HCT116 (cell line): ENCODE measurements around the gene UQCC2. TPM values are rescaled to one million over a fixed set of nuclear protein-coding genes. Genes with fewer than 3 reads are reported as not detected.

Experiments used
- ATAC-seq: fragments of 200-7000 bp; cut with Tn5 transposase; 2 replicates; pipeline ENCODE4 v1.9.1; 2020; ENCODE audit warnings: mild to moderate bottlenecking, moderate library complexity
- BruUV-seq: library from RNA; stranded (reverse); fragments of 400-500 nt; replicated peaks from 2 replicates; lab custom pipeline; 2021; lab: Mats Ljungman, UMichigan
- CTCF ChIA-PET: fragments of 300-600 bp; sonication (Branson Sonifier 250); formaldehyde crosslinking; loops from one replicate; lab custom pipeline; 2021; ENCODE audit warnings: antibody characterized with exemption; lab: Charles Lee
- POLR2A ChIA-PET: fragments of 300-600, 350-600 bp; sonication (Branson Sonifier 250); formaldehyde crosslinking; loops from one replicate; lab custom pipeline; 2021; ENCODE audit warnings: antibody characterized with exemption; lab: Charles Lee
- RAD21 ChIA-PET, 2 experiments: fragments of 300-600 bp; sonication (Branson Sonifier 250); formaldehyde crosslinking; loops; one replicate each; lab custom pipeline; 2023; ENCODE audit warnings: low total read pairs in 2 of 2; ENCODE audit not compliant: uncharacterized antibody in 2 of 2, unreplicated experiment in 2 of 2, low non-redundant PET in 1 of 2; lab: Charles Lee
- DNase-seq: peaks from one replicate; pipeline ENCODE4 v3.0.0-alpha.2; 2010; ENCODE audit warnings: low read depth, low spot score
- H2AFZ ChIP-seq: fragments of 200-600 bp; shearing (Covaris generic), sonication (generic); 2 replicates; pipeline ENCODE4 v1.6.1; 2017; ENCODE audit warnings: low read depth, mixed run types, mixed read lengths, antibody characterized with exemption, low read length; ENCODE audit not compliant: poor library complexity, severe bottlenecking
- H3K27ac ChIP-seq: 2 replicates; pipeline ENCODE4 v1.5.1; 2012; ENCODE audit warnings: low read depth, low read length
- H3K27me3 ChIP-seq: fragments of 200-600 bp; sonication (generic); 2 replicates; pipeline ENCODE4 v1.6.1; 2016; ENCODE audit warnings: mixed run types, low read length, mixed read lengths; ENCODE audit not compliant: insufficient read depth
- H3K36me3 ChIP-seq, 2 experiments: fragments of 200-500 bp in 1 of 2; fragments of 200-600 bp in 1 of 2; sonication (Bioruptor generic) in 1 of 2; sonication (generic) in 1 of 2; 2 replicates each; pipeline versions ENCODE4 v1.5.1 to v1.6.1; 2014 to 2016; ENCODE audit warnings: low read length in 2 of 2, inconsistent platforms in 1 of 2, mixed read lengths in 1 of 2, mixed run types in 1 of 2; ENCODE audit not compliant: insufficient read depth in 2 of 2, control insufficient read depth in 1 of 2
- H3K4me1 ChIP-seq, 2 experiments: fragments of 200-600 bp in 1 of 2; sonication (generic) in 1 of 2; 2 replicates each; pipeline versions ENCODE4 v1.5.1 to v1.6.1; 2012 to 2017; ENCODE audit warnings: low read length in 2 of 2, inconsistent platforms in 1 of 2, mild to moderate bottlenecking in 1 of 2, mixed read lengths in 1 of 2, mixed run types in 1 of 2, moderate library complexity in 1 of 2; ENCODE audit not compliant: insufficient read depth in 2 of 2, control insufficient read depth in 1 of 2
- H3K4me2 ChIP-seq: fragments of 200-600 bp; sonication (generic); 2 replicates; pipeline ENCODE4 v1.6.1; 2017; ENCODE audit warnings: mixed run types, low read length, mixed read lengths
- H3K4me3 ChIP-seq, 2 experiments: fragments of 200-600 bp in 1 of 2; sonication (generic) in 1 of 2; replicated peaks in 1 of 2; 2 replicates each; pipeline ENCODE4 v1.5.1; 2011 to 2016; ENCODE audit warnings: low read length in 2 of 2, control low read depth in 1 of 2, low read depth in 1 of 2, mild to moderate bottlenecking in 1 of 2, mixed read lengths in 1 of 2, mixed run types in 1 of 2
- H3K79me2 ChIP-seq: fragments of 200-600 bp; sonication (generic); 2 replicates; pipeline ENCODE4 v1.6.1; 2017; ENCODE audit warnings: mild to moderate bottlenecking, mixed run types, low read length, moderate library complexity, mixed read lengths; ENCODE audit not compliant: insufficient read depth
- H3K9ac ChIP-seq: fragments of 200-600 bp; sonication (generic); 2 replicates; pipeline ENCODE4 v1.6.1; 2016; ENCODE audit warnings: low read length, mixed read lengths
- H3K9me2 ChIP-seq: fragments of 200-600 bp; sonication (generic), shearing (Covaris generic); 2 replicates; pipeline ENCODE4 v1.6.1; 2017; ENCODE audit warnings: mixed run types, mild to moderate bottlenecking, moderate library complexity; ENCODE audit not compliant: insufficient read depth
- H3K9me3 ChIP-seq, 2 experiments: fragments of 200-500 bp in 1 of 2; fragments of 200-600 bp in 1 of 2; sonication (Bioruptor generic) in 1 of 2; sonication (generic) in 1 of 2; 2 replicates each; pipeline ENCODE4 v1.6.1; 2014 to 2017; ENCODE audit warnings: low read length in 2 of 2, mixed read lengths in 2 of 2, inconsistent platforms in 1 of 2, low read depth in 1 of 2, mild to moderate bottlenecking in 1 of 2, mixed run types in 1 of 2, moderate library complexity in 1 of 2; ENCODE audit not compliant: control insufficient read depth in 1 of 2, insufficient read depth in 1 of 2
- H4K20me1 ChIP-seq: fragments of 200-600 bp; sonication (generic), shearing (Covaris generic); 2 replicates; pipeline ENCODE4 v1.6.1; 2017; ENCODE audit warnings: mixed run types, mild to moderate bottlenecking, moderate library complexity; ENCODE audit not compliant: insufficient read depth
- CBX3 ChIP-seq: IDR thresholded peaks from 2 replicates; pipeline ENCODE4 v1.6.1; 2012; ENCODE audit warnings: low read depth
- CEBPB ChIP-seq: IDR thresholded peaks from 2 replicates; pipeline ENCODE4 v1.6.1; 2012; ENCODE audit warnings: low read depth
- EGR1 ChIP-seq: IDR thresholded peaks from 2 replicates; pipeline ENCODE4 v1.6.1; 2012; ENCODE audit warnings: low read depth
- EZH2 ChIP-seq: fragments of 200-600 bp; sonication (generic); IDR thresholded peaks from 2 replicates; pipeline ENCODE4 v1.6.1; 2017; ENCODE audit warnings: antibody characterized with exemption, mixed run types
- EZH2phosphoT487 ChIP-seq: fragments of 200-600 bp; IDR thresholded peaks from 2 replicates; pipeline ENCODE4 v1.6.1; 2018; ENCODE audit warnings: antibody characterized with exemption, borderline replicate concordance
- FOSL1 ChIP-seq: IDR thresholded peaks from 2 replicates; pipeline ENCODE4 v1.6.1; 2012; ENCODE audit warnings: low read depth
- JUND ChIP-seq: IDR thresholded peaks from 2 replicates; pipeline ENCODE4 v1.6.1; 2012
- RAD21 ChIP-seq: IDR thresholded peaks from 2 replicates; pipeline ENCODE4 v1.6.1; 2012; ENCODE audit warnings: low read depth, mild to moderate bottlenecking
- SIN3A ChIP-seq: IDR thresholded peaks from 2 replicates; pipeline ENCODE4 v1.6.1; 2012; ENCODE audit warnings: low read depth
- SP1 ChIP-seq: IDR thresholded peaks from 2 replicates; pipeline ENCODE4 v1.6.1; 2012; ENCODE audit warnings: low read depth
- YY1 ChIP-seq: IDR thresholded peaks from 2 replicates; pipeline ENCODE4 v1.6.1; 2011; ENCODE audit warnings: low read length, low read depth, moderate library complexity, mild to moderate bottlenecking; ENCODE audit not compliant: insufficient replicate concordance; ENCODE audit errors: extremely low read depth
- ZNF274 ChIP-seq: fragments of 200-500 bp; sonication (Bioruptor generic); IDR thresholded peaks from 2 replicates; pipeline ENCODE4 v1.6.1; 2014; ENCODE audit warnings: mild to moderate bottlenecking, low read depth, low read length, inconsistent platforms
- intact Hi-C: fragments of 100-400 bp; cut with micrococcal nuclease; formaldehyde crosslinking; loops from 2 replicates; pipeline ENCODE4 v1.10.0; 2022
- total RNA-seq: library from RNA; stranded (reverse); gene quantifications from one replicate; pipeline ENCODE4 v1.2.1, GENCODE V29; 2021; ENCODE audit not compliant: unreplicated experiment
- TF ChIP-seq, protein P1 (sequence below): IDR thresholded peaks from 2 replicates; pipeline ENCODE4 v1.6.1; 2012
- TF ChIP-seq, protein P2 (sequence below): IDR thresholded peaks from 2 replicates; pipeline ENCODE4 v1.6.1; 2011; ENCODE audit warnings: mild to moderate bottlenecking, low read length, moderate library complexity; ENCODE audit not compliant: insufficient replicate concordance; ENCODE audit errors: extremely low read depth

Gene UQCC2
- total RNA-seq, 1 experiment from 2014 or later = 95.1 TPM

DNA sequence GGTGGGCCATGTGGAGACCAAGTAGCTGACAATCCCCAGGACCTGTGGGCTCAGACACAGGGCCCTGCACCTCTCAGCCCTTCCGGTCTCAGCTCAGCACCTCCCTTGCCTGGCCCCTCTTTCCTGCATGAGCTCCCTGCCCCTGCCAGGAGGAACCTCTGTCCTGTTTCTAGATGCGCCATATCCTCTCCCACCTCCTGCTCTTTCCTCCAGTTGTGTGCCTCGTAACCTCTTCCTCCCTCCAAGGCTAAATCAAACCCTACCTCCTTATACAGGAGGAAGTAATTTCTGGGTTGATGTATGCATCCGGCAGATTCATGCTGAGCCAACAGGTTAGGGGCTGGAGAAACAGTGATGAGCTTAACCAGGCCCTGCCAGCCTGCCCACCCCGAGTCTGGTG, 59.5 kb downstream of the UQCC2 start:
- Histone ChIP-seq H3K4me1 (no peaks in the 10 kb centered on the region), H3K4me2 (no peak overlapping the region), H2AFZ (no peak overlapping the region), H3K9me3 (no peaks in the 10 kb centered on the region), H4K20me1 (no peaks in the 10 kb centered on the region), H3K27me3 (no peaks in the 10 kb centered on the region), H3K9me2 (no peaks in the 10 kb centered on the region), H3K4me3 (no peak overlapping the region), H3K27ac (no peak overlapping the region), H3K9ac (no peak overlapping the region), H3K79me2 (peaks cover 72% of the 10 kb centered on the region), H3K36me3 (peaks cover 12 to 39% of the 10 kb centered on the region in 2 experiments)
- TF ChIP-seq, protein P1, sequence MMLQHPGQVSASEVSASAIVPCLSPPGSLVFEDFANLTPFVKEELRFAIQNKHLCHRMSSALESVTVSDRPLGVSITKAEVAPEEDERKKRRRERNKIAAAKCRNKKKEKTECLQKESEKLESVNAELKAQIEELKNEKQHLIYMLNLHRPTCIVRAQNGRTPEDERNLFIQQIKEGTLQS = no peak
- TF ChIP-seq EZH2 (no peak), YY1 (no peak), RAD21 (no peak), ZNF274 (no peak), FOSL1 (no peak), SIN3A (no peak), CBX3 (no peak), JUND (no peak), CEBPB (no peak), SP1 (no peak), EGR1 (no peak), EZH2phosphoT487 (no peak)
- TF ChIP-seq, protein P2, sequence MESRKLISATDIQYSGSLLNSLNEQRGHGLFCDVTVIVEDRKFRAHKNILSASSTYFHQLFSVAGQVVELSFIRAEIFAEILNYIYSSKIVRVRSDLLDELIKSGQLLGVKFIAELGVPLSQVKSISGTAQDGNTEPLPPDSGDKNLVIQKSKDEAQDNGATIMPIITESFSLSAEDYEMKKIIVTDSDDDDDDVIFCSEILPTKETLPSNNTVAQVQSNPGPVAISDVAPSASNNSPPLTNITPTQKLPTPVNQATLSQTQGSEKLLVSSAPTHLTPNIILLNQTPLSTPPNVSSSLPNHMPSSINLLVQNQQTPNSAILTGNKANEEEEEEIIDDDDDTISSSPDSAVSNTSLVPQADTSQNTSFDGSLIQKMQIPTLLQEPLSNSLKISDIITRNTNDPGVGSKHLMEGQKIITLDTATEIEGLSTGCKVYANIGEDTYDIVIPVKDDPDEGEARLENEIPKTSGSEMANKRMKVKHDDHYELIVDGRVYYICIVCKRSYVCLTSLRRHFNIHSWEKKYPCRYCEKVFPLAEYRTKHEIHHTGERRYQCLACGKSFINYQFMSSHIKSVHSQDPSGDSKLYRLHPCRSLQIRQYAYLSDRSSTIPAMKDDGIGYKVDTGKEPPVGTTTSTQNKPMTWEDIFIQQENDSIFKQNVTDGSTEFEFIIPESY = no peak
- DNase-seq = no peak
- intact Hi-C loops = no loop called here
- POLR2A ChIA-PET = no interaction called here
- RAD21 ChIA-PET = no interaction called here
- CTCF ChIA-PET = no interaction called here
- BruUV-seq = no TSS peak
- no peak for ATAC-seq
